ENCODE measurements around the gene HCCS.

HCCS gene

DNA sequence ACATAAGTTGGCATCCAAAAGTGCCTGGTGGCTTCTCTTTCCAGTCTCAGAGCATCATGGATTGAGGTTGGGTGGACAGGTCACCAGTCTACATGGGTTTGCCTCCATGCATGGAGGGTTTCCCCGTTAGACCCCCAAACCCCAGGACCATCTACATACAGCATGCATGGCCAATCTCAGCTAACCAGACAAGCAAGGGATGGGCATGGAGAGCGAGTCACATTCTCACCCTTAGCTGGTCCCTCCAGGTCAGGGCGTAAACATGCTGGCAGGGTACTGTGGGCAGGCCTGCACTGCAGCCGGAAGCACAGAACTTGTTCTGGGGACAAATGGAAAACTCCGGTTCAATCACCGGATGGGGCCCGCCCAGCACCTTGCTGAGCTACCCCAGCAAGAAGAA, 37.3 kb downstream of the HCCS start:
- H3K27me3 ChIP-seq (ENCODE audit: insufficient read depth, low read length): no peaks in the 10 kb centered on the region
- no peak overlapping the region for H2AFZ ChIP-seq (ENCODE audit: low read length)
- H3K4me1 ChIP-seq (ENCODE audit: insufficient read depth, low read length, severe bottlenecking): peaks cover 10% of the 10 kb centered on the region
- H4K20me1 ChIP-seq (ENCODE audit: insufficient read depth, low read length): no peaks in the 10 kb centered on the region
- H3K9me2 ChIP-seq (ENCODE audit: low read depth, low read length): no peaks in the 10 kb centered on the region
- H3K4me2 ChIP-seq (ENCODE audit: low read length): no peak overlapping the region
- H3K79me2 ChIP-seq (ENCODE audit: insufficient read depth, low read length): no peaks in the 10 kb centered on the region
- no peaks in the 10 kb centered on the region for H3K36me3 ChIP-seq (ENCODE audit: insufficient read depth, low read length)
- no peaks in the 10 kb centered on the region for H3K9me3 ChIP-seq (ENCODE audit: low read length)
- no peak overlapping the region for H3K4me3 ChIP-seq (ENCODE audit: low read depth, low read length, poor library complexity, severe bottlenecking)
- H3K27ac ChIP-seq (ENCODE audit: low read depth, low read length, poor library complexity, severe bottlenecking): no peak overlapping the region
- H3F3A ChIP-seq (ENCODE audit: insufficient read depth, low read length): no peaks in the 10 kb centered on the region
- H3K9ac ChIP-seq (ENCODE audit: low read length): no peak overlapping the region
- TF ChIP-seq EZH2 (IDR thresholded peaks at IDR 0.05; ENCODE audit: borderline replicate concordance, low read length) (no peak), CTCF (IDR thresholded peaks at IDR 0.05; ENCODE audit: low read length) (no peak)

GRCh38 chrX:11151799-11152559, 40.8 kb downstream of the HCCS start:
- Histone ChIP-seq H3F3A (ENCODE audit: insufficient read depth, low read length) (no peaks in the 10 kb centered on the region), H3K9me2 (ENCODE audit: low read depth, low read length) (no peaks in the 10 kb centered on the region), H3K79me2 (ENCODE audit: insufficient read depth, low read length) (no peaks in the 10 kb centered on the region), H3K9me3 (ENCODE audit: low read length) (no peaks in the 10 kb centered on the region), H3K27ac (ENCODE audit: low read depth, low read length, poor library complexity, severe bottlenecking) (no peak overlapping the region), H4K20me1 (ENCODE audit: insufficient read depth, low read length) (no peaks in the 10 kb centered on the region), H3K36me3 (ENCODE audit: insufficient read depth, low read length) (no peaks in the 10 kb centered on the region), H3K4me1 (ENCODE audit: insufficient read depth, low read length, severe bottlenecking) (no peaks in the 10 kb centered on the region), H3K27me3 (ENCODE audit: insufficient read depth, low read length) (no peaks in the 10 kb centered on the region), H3K9ac (ENCODE audit: low read length) (no peak overlapping the region), H3K4me2 (ENCODE audit: low read length) (no peak overlapping the region), H3K4me3 (ENCODE audit: low read depth, low read length, poor library complexity, severe bottlenecking) (no peak overlapping the region), H2AFZ (ENCODE audit: low read length) (no peak overlapping the region)
- no peak for TF ChIP-seq EZH2 (IDR thresholded peaks at IDR 0.05; ENCODE audit: borderline replicate concordance, low read length)
- no peak for TF ChIP-seq CTCF (IDR thresholded peaks at IDR 0.05; ENCODE audit: low read length)

- no peak overlapping the region for H3K4me3 ChIP-seq (ENCODE audit: low read depth, low read length, poor library complexity, severe bottlenecking)
- H3K4me1 ChIP-seq (ENCODE audit: insufficient read depth, low read length, severe bottlenecking): no peaks in the 10 kb centered on the region
- H3K79me2 ChIP-seq (ENCODE audit: insufficient read depth, low read length): no peaks in the 10 kb centered on the region
- H3K27me3 ChIP-seq (ENCODE audit: insufficient read depth, low read length): no peaks in the 10 kb centered on the region
- no peak overlapping the region for H3K9ac ChIP-seq (ENCODE audit: low read length)
- TF ChIP-seq CTCF (IDR thresholded peaks at IDR 0.05; ENCODE audit: low read length) (no peak), EZH2 (IDR thresholded peaks at IDR 0.05; ENCODE audit: borderline replicate concordance, low read length) (no peak)
- H4K20me1 ChIP-seq (ENCODE audit: insufficient read depth, low read length): no peaks in the 10 kb centered on the region
- no peaks in the 10 kb centered on the region for H3K9me3 ChIP-seq (ENCODE audit: low read length)
- no peak overlapping the region for H3K4me2 ChIP-seq (ENCODE audit: low read length)
- H3K27ac ChIP-seq (ENCODE audit: low read depth, low read length, poor library complexity, severe bottlenecking): no peak overlapping the region
- H3F3A ChIP-seq (ENCODE audit: insufficient read depth, low read length): no peaks in the 10 kb centered on the region
- no peak overlapping the region for H2AFZ ChIP-seq (ENCODE audit: low read length)
- H3K36me3 ChIP-seq (ENCODE audit: insufficient read depth, low read length): no peaks in the 10 kb centered on the region
- H3K9me2 ChIP-seq (ENCODE audit: low read depth, low read length): no peaks in the 10 kb centered on the region
These were observed 48.0 kb downstream of the HCCS start for GRCh38 chrX:11159149-11159548.

Data from OCI-LY1 (cell line).